Natural killer cell treated with Interleukin-12 subunit alpha and Interleukin-12 subunit beta and Interleukin-15 and Interleukin-18, amount 100 ng/mL, for 72 hours (primary cell): Measurements from ENCODE around the gene COL9A3. TPM values are rescaled to one million over a fixed set of nuclear protein-coding genes. Genes with fewer than 3 reads are reported as not detected.
A peak's percentile ranks its signal among the peaks of the same experiment; 100 is the strongest.

Experiments
- ATAC-seq, 2 donors: fragments of 150-1000 bp; cut with Tn5 transposase in 1 of 2; sonication (Bioruptor Pico), chemical (Tn5 transposase) in 1 of 2; 2 replicates each; pipeline ENCODE4 v1.10.0; 2021
- DNase-seq: peaks from one replicate; pipeline ENCODE4 v3.0.0; 2022; ENCODE audit warnings: low spot score
- H3K27ac Mint-ChIP-seq, 2 donors: 1 replicate in 1 of 2; 2 replicates in 1 of 2; pipeline ENCODE4 v1.8.0; 2022; ENCODE audit warnings: mixed read lengths in 2 of 2, mild to moderate bottlenecking in 1 of 2, moderate library complexity in 1 of 2
- H3K27me3 Mint-ChIP-seq, 2 donors: 1 replicate in 1 of 2; 2 replicates in 1 of 2; pipeline ENCODE4 v1.8.0; 2022; ENCODE audit warnings: mixed read lengths in 2 of 2
- H3K36me3 Mint-ChIP-seq: one replicate; pipeline ENCODE4 v1.8.0; 2022; ENCODE audit warnings: mixed read lengths
- H3K4me1 Mint-ChIP-seq, 2 donors: 1 replicate in 1 of 2; 2 replicates in 1 of 2; pipeline ENCODE4 v1.8.0; 2022; ENCODE audit warnings: low read depth in 2 of 2, mixed read lengths in 2 of 2, mild to moderate bottlenecking in 1 of 2
- H3K4me3 Mint-ChIP-seq: one replicate; pipeline ENCODE4 v1.8.0; 2022; ENCODE audit warnings: mixed read lengths
- H3K9me3 Mint-ChIP-seq: 2 replicates; pipeline ENCODE4 v1.8.0; 2022; ENCODE audit warnings: mixed read lengths
- total RNA-seq, 2 donors: library from RNA; stranded (reverse); gene quantifications; one replicate each; pipeline ENCODE4 v1.2.3, GENCODE V29; 2022

Gene COL9A3
- total RNA-seq, 2 donors from 2014 or later = not detected

GRCh38 chr20:62815066-62815991, 1.5 kb upstream of the COL9A3 start:
- Mint-ChIP-seq H3K27me3 (peaks cover 0 to 2% of the 10 kb centered on the region in 2 donors), H3K4me1 (peaks cover 0 to 6% of the 10 kb centered on the region in 2 donors)

GRCh38 chr20:62816031-62816883, 593 bp upstream of the COL9A3 start:
- H3K4me3 Mint-ChIP-seq = no peak overlapping the region
- no peak for ATAC-seq
- H3K36me3 Mint-ChIP-seq = no peaks in the 10 kb centered on the region
- DNase-seq = no peak
- peaks cover 0 to 6% of the 10 kb centered on the region in 2 donors for H3K4me1 Mint-ChIP-seq
- H3K9me3 Mint-ChIP-seq = no peaks in the 10 kb centered on the region
- H3K27me3 Mint-ChIP-seq = peaks cover 0 to 2% of the 10 kb centered on the region in 2 donors
- H3K27ac Mint-ChIP-seq = no peak overlapping the region

More at GRCh38 chr20:62815066-62815991, 1.5 kb upstream of the COL9A3 start:
- no peak for DNase-seq
- Mint-ChIP-seq H3K9me3 (no peaks in the 10 kb centered on the region), H3K36me3 (no peaks in the 10 kb centered on the region), H3K4me3 (no peak overlapping the region), H3K27ac (no peak overlapping the region)
- ATAC-seq = peak in 1 of 2 donors; percentile 3

DNA sequence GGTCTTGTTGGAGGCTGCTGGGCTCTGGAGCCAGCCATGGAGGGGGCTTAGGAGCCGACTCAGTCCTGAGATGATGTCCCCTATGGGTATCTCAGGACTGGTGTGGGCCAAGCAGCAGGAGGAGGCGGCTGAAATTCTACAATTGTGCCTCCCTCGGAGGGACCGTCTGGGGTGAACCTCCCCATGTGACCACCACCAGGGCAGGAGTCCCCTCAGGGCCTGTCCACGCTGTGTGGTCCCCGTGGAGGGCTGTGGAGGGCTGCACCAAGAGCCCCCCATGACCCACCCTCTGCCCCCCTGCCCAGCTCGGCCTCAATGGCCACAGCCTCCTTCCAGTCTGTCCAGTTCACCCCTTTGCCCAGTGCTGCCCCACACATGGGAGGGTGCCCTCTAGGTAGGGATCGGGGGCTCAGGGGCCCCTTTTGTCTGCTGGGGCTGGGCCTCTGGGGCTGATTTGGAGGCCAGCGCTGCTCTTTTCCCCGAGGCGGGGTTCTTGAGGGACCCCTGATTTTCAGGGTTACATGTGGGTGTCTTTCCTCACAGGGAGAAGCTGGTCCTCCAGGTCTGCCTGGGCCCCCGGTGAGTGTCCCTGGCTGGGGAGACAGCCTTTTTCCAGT, 1.2 kb downstream of the COL9A3 start:
- Mint-ChIP-seq H3K27ac (no peak overlapping the region), H3K9me3 (no peaks in the 10 kb centered on the region), H3K4me3 (no peak overlapping the region), H3K4me1 (peaks cover 0 to 4% of the 10 kb centered on the region in 2 donors), H3K27me3 (peaks cover 0 to 2% of the 10 kb centered on the region in 2 donors), H3K36me3 (no peaks in the 10 kb centered on the region)
- ATAC-seq (no peak), DNase-seq (no peak)

- no peak overlapping the region for H3K27ac Mint-ChIP-seq
- H3K4me3 Mint-ChIP-seq = no peak overlapping the region
- no peak for DNase-seq
- no peak for ATAC-seq
- H3K9me3 Mint-ChIP-seq = no peaks in the 10 kb centered on the region
- H3K27me3 Mint-ChIP-seq = peaks cover 0 to 2% of the 10 kb centered on the region in 2 donors
- H3K36me3 Mint-ChIP-seq = no peaks in the 10 kb centered on the region
- H3K4me1 Mint-ChIP-seq = peaks cover 0 to 4% of the 10 kb centered on the region in 2 donors
These were observed 2.0 kb downstream of the COL9A3 start for GRCh38 chr20:62818592-62819493.

DNA sequence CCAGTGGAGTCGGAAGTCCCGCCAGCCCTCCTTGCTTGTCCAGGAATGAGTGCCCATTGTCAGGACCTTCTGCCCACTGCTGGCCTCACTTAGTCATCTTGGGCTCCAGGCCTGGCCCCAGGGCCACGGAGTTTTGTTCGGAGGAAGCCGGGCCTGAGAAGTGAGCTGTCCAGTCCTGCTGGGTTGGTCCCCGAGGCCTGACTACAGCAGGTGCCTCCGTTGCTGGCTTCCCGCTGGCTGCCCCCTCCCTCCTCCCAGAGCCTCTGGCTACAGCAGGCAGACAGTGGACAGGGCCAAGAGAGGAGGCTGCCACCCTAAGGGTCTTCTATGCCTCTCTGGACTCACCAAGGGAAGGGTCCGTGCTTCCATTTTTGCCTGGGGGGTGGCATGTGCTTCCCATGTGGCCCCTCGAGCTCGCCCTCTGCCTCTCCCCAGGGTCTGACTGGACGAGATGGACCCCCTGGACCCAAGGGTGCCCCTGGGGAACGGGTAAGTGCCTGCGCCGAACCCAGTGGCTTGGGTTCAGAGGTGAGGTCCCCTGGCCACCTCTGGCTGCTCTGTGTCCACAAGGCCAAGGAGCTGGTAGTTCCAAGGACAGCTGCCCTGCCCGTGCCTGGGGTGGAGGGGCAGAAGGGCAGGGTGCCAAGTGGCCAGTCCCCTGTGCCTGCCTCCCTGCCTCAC, 2.8 kb downstream of the COL9A3 start:
- Mint-ChIP-seq H3K4me1 (peaks cover 0 to 4% of the 10 kb centered on the region in 2 donors), H3K36me3 (no peaks in the 10 kb centered on the region), H3K9me3 (no peaks in the 10 kb centered on the region), H3K27ac (no peak overlapping the region), H3K27me3 (peaks cover 0 to 2% of the 10 kb centered on the region in 2 donors), H3K4me3 (no peak overlapping the region)
- DNase-seq = no peak
- no peak for ATAC-seq

GRCh38 chr20:62820208-62820961, 3.5 kb downstream of the COL9A3 start:
- Mint-ChIP-seq H3K27me3 (no peaks in the 10 kb centered on the region), H3K27ac (no peak overlapping the region), H3K36me3 (no peaks in the 10 kb centered on the region), H3K4me1 (peaks cover 0 to 3% of the 10 kb centered on the region in 2 donors), H3K4me3 (no peak overlapping the region), H3K9me3 (no peaks in the 10 kb centered on the region)
- DNase-seq (no peak), ATAC-seq (no peak)

- Mint-ChIP-seq H3K36me3 (no peaks in the 10 kb centered on the region), H3K9me3 (no peaks in the 10 kb centered on the region), H3K4me1 (no peaks in the 10 kb centered on the region), H3K27ac (no peak overlapping the region), H3K27me3 (no peaks in the 10 kb centered on the region), H3K4me3 (no peak overlapping the region)
- DNase-seq (no peak), ATAC-seq (no peak)
These were observed 4.3 kb downstream of the COL9A3 start for GRCh38 chr20:62820962-62821725.

GRCh38 chr20:62821726-62822210, 4.9 kb downstream of the COL9A3 start:
- Mint-ChIP-seq H3K27me3 (no peaks in the 10 kb centered on the region), H3K4me1 (no peaks in the 10 kb centered on the region), H3K4me3 (no peak overlapping the region), H3K9me3 (no peaks in the 10 kb centered on the region), H3K36me3 (no peaks in the 10 kb centered on the region), H3K27ac (no peak overlapping the region)
- ATAC-seq (no peak), DNase-seq (no peak)

DNA sequence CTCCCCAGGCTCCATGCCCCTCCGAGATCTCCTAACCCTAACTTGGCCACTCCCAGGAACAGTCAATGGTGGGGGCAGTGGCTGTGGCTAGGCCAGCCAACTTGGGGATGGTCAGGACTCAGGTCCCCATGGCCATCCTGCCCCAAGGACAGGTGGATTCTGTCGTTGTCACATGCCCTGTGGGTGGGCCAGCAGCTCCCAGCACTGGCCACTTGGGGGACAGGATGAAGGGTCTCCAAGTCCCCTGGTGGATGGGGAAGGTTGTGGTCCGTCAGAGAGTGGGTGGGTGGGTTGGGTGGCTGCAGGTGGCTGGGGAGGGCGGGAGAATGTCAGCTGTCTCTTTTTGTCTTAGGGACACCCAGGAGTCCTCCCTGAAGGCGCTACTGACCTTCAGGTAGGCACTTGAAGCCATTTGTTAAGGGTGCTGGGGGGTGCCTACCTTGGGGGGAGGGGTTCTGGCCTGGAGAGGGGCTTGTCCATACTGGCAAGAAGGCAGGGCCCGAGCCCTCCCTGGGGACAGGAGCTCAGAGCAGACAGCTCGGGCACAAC, 5.5 kb downstream of the COL9A3 start:
- H3K4me1 Mint-ChIP-seq = no peaks in the 10 kb centered on the region
- H3K27ac Mint-ChIP-seq = no peak overlapping the region
- no peak overlapping the region for H3K4me3 Mint-ChIP-seq
- ATAC-seq (no peak), DNase-seq (no peak)
- no peaks in the 10 kb centered on the region for H3K27me3 Mint-ChIP-seq
- H3K9me3 Mint-ChIP-seq = no peaks in the 10 kb centered on the region
- no peaks in the 10 kb centered on the region for H3K36me3 Mint-ChIP-seq

GRCh38 chr20:62822788-62823651, 6.2 kb downstream of the COL9A3 start:
- no peak for DNase-seq
- Mint-ChIP-seq H3K27me3 (no peaks in the 10 kb centered on the region), H3K27ac (no peak overlapping the region), H3K4me1 (no peaks in the 10 kb centered on the region), H3K4me3 (no peak overlapping the region), H3K9me3 (no peaks in the 10 kb centered on the region), H3K36me3 (no peaks in the 10 kb centered on the region)
- peak in 1 of 2 donors; percentile 52 for ATAC-seq
